PC-3 (cell line): ENCODE data around the gene SLC6A6. TPM values are rescaled to one million over a fixed set of nuclear protein-coding genes. Genes with fewer than 3 reads are reported as not detected.

Source experiments
- ATAC-seq: fragments of 200-7000 bp; cut with Tn5 transposase; 2 replicates; pipeline ENCODE4 v1.9.1; 2020; ENCODE audit warnings: mild to moderate bottlenecking, moderate library complexity
- BruUV-seq: library from RNA; stranded (reverse); fragments of 400-500 nt; replicated peaks from 2 replicates; lab custom pipeline; 2021; lab: Mats Ljungman, UMichigan
- CTCF ChIA-PET: fragments of 300-600 bp; sonication (Branson Sonifier 250); formaldehyde crosslinking; loops from one replicate; lab custom pipeline; 2022; ENCODE audit warnings: antibody characterized with exemption; lab: Charles Lee
- POLR2A ChIA-PET: fragments of 300-600 bp; sonication (Branson Sonifier 250); formaldehyde crosslinking; loops from one replicate; lab custom pipeline; 2022; ENCODE audit warnings: antibody characterized with exemption; ENCODE audit not compliant: unreplicated experiment; lab: Charles Lee
- DNase-seq: peaks from one replicate; pipeline ENCODE4 v3.0.0-alpha.2; 2015
- H2AFZ ChIP-seq: fragments of 300-600 bp; sonication (generic); 2 replicates; pipeline ENCODE4 v1.6.0; 2016; ENCODE audit warnings: antibody characterized with exemption, low read length
- H3F3A ChIP-seq: fragments of 300-600 bp; sonication (generic); one replicate; pipeline ENCODE4 v1.6.0; 2017; ENCODE audit warnings: antibody characterized with exemption, low read length, control low read depth, mild to moderate bottlenecking; ENCODE audit not compliant: unreplicated experiment
- H3K27ac ChIP-seq: fragments of 300-600 bp; sonication (generic); 2 replicates; pipeline ENCODE4 v1.5.1; 2016; ENCODE audit warnings: mild to moderate bottlenecking, low read length
- H3K27me3 ChIP-seq: fragments of 300-600 bp; sonication (generic); 2 replicates; pipeline ENCODE4 v1.6.1; 2016; ENCODE audit warnings: low read length, mixed read lengths
- H3K36me3 ChIP-seq: fragments of 300-600 bp; sonication (generic); 2 replicates; pipeline ENCODE4 v1.6.1; 2016; ENCODE audit warnings: low read depth, mixed run types, low read length, mixed read lengths
- H3K4me1 ChIP-seq: fragments of 300-600 bp; sonication (generic); 2 replicates; pipeline ENCODE4 v1.5.1; 2016; ENCODE audit warnings: low read length; ENCODE audit not compliant: insufficient read depth
- H3K4me2 ChIP-seq: fragments of 300-600 bp; sonication (generic); 2 replicates; pipeline ENCODE4 v1.6.0; 2016; ENCODE audit warnings: low read length
- H3K4me3 ChIP-seq: fragments of 300-600 bp; sonication (generic); 2 replicates; pipeline ENCODE4 v1.5.1; 2016; ENCODE audit warnings: mild to moderate bottlenecking, low read length, mixed read lengths
- H3K79me2 ChIP-seq: fragments of 300-600 bp; sonication (generic); 2 replicates; pipeline ENCODE4 v1.6.1; 2017; ENCODE audit warnings: low read length, mixed read lengths
- H3K9ac ChIP-seq: fragments of 300-600 bp; sonication (generic); 2 replicates; pipeline ENCODE4 v1.6.0; 2016; ENCODE audit warnings: mild to moderate bottlenecking, low read length
- H3K9me2 ChIP-seq: fragments of 300-600 bp; sonication (generic); replicated peaks from 2 replicates; pipeline ENCODE4 v1.6.1; 2016; ENCODE audit warnings: mixed run types, low read length, mixed read lengths
- H3K9me3 ChIP-seq: fragments of 300-600 bp; sonication (generic); 2 replicates; pipeline ENCODE4 v1.6.1; 2016; ENCODE audit warnings: low read length, mixed read lengths
- H4K20me1 ChIP-seq: fragments of 300-600 bp; sonication (generic); 2 replicates; pipeline ENCODE4 v1.6.1; 2016; ENCODE audit warnings: low read length, mixed read lengths
- CTCF ChIP-seq: fragments of 300-600 bp; sonication (generic); conservative IDR thresholded peaks from 2 replicates; pipeline ENCODE4 v1.5.1; 2017; ENCODE audit warnings: antibody characterized with exemption, low read depth, mild to moderate bottlenecking, low read length
- EZH2 ChIP-seq: fragments of 300-600 bp; sonication (generic); IDR thresholded peaks from one replicate; pipeline ENCODE4 v1.6.1; 2017; ENCODE audit warnings: antibody characterized with exemption, mild to moderate bottlenecking, low read length; ENCODE audit not compliant: unreplicated experiment
- EZH2phosphoT487 ChIP-seq: fragments of 300-600 bp; sonication (generic); IDR thresholded peaks from 2 replicates; pipeline ENCODE4 v1.6.1; 2018; ENCODE audit warnings: mild to moderate bottlenecking, antibody characterized with exemption, low read length, borderline replicate concordance
- intact Hi-C: fragments of 100-400 bp; cut with micrococcal nuclease; formaldehyde crosslinking; loops from 2 replicates; pipeline ENCODE4 v1.9.0; 2023
- total RNA-seq: library from RNA; depleted of rRNA; stranded (reverse); fragments of >200 nt; gene quantifications from 2 replicates; pipeline ENCODE4 v1.2.3, GENCODE V29; 2014

The SLC6A6 gene
- total RNA-seq, 1 experiment from 2014 or later: 28.1 TPM

GRCh38 chr3:14393440-14394106, 8.8 kb upstream of the SLC6A6 start:
- ATAC-seq: no peak
- H3F3A ChIP-seq: peaks cover 5% of the 10 kb centered on the region
- H3K9me3 ChIP-seq: no peaks in the 10 kb centered on the region
- no peaks in the 10 kb centered on the region for H3K4me1 ChIP-seq
- BruUV-seq: no TSS peak
- POLR2A ChIA-PET: no interaction called here
- H3K9ac ChIP-seq: no peak overlapping the region
- H4K20me1 ChIP-seq: no peaks in the 10 kb centered on the region
- no peak overlapping the region for H2AFZ ChIP-seq
- no peaks in the 10 kb centered on the region for H3K9me2 ChIP-seq
- H3K27me3 ChIP-seq: no peaks in the 10 kb centered on the region
- H3K4me2 ChIP-seq: no peak overlapping the region
- no peak for TF ChIP-seq EZH2phosphoT487
- no peak for DNase-seq
- no peak overlapping the region for H3K27ac ChIP-seq
- no peaks in the 10 kb centered on the region for H3K79me2 ChIP-seq
- CTCF ChIA-PET: no interaction called here
- intact Hi-C loops: no loop called here
- H3K36me3 ChIP-seq: no peaks in the 10 kb centered on the region
- no peak overlapping the region for H3K4me3 ChIP-seq

DNA sequence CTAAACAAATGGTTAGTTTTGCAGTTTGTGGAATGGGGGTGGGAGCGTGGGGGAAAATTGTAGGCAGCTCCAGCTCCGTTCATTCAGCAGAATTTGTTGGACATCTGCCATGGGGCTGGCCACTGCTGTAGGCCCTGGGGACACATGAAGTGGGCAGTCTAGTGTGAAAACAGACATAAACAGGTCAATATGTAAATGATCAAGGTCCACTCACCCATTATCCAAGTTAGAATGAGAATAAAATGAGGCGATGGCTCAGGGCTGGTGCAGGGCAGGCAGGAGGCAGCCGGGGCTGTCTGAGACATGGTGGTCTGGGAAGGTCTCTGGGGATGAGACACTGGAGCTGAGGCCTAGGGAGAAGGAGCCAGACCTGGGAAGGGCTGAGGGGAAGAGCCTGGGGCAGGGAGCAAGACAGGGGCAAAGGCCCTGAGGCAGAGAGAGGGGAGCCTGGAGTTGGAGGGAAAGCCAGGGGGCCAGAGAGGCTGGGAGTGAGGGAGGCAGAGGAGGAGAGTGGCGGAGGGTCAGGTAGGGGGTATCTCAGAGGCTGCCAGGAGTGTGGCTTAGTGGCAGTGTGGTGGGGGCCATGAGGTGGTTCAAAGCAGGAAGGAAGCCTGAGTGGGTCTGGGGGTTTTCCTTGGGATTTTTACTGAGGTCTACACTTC, 6.2 kb upstream of the SLC6A6 start:
- Histone ChIP-seq H2AFZ (no peak overlapping the region), H3K9ac (no peak overlapping the region), H3K36me3 (no peaks in the 10 kb centered on the region), H3K9me3 (no peaks in the 10 kb centered on the region), H3K9me2 (no peaks in the 10 kb centered on the region), H4K20me1 (no peaks in the 10 kb centered on the region), H3F3A (peaks cover 5% of the 10 kb centered on the region), H3K79me2 (no peaks in the 10 kb centered on the region), H3K27ac (no peak overlapping the region), H3K4me2 (no peak overlapping the region), H3K4me3 (no peak overlapping the region), H3K4me1 (no peaks in the 10 kb centered on the region), H3K27me3 (no peaks in the 10 kb centered on the region)
- ATAC-seq (no peak), DNase-seq (no peak)
- POLR2A ChIA-PET: no interaction called here
- CTCF ChIA-PET: no interaction called here
- TF ChIP-seq EZH2phosphoT487 (no peak), CTCF (no peak), EZH2 (no peak)
- intact Hi-C loops: no loop called here
- no TSS peak for BruUV-seq

DNA sequence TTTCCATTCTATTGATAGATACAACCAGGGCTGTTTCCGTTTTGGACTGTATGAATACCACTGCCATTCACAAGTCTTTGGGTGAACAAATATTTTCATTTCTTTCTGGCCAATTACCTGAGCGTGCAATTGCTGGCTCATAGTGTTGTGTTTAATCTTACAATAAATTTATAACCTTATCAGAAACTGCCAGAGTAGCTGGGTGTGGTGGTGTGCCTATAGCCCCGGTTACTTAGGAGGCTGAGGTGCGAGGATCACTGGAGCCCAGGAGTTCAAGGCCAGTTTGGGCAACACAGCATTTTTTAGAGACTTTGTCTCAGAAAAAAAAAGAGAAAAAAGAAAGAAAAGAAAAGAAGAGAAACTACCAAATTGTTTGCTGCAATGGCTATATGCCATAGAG, 5.4 kb upstream of the SLC6A6 start:
- H3K27ac ChIP-seq: no peak overlapping the region
- no peaks in the 10 kb centered on the region for H3K27me3 ChIP-seq
- H3K36me3 ChIP-seq: no peaks in the 10 kb centered on the region
- H3K4me2 ChIP-seq: no peak overlapping the region
- no peak overlapping the region for H3K9ac ChIP-seq
- H3K4me1 ChIP-seq: peaks cover 6% of the 10 kb centered on the region
- ATAC-seq (no peak), DNase-seq (no peak)
- no peaks in the 10 kb centered on the region for H3K79me2 ChIP-seq
- H3K9me2 ChIP-seq: no peaks in the 10 kb centered on the region
- no peak overlapping the region for H3K4me3 ChIP-seq
- no TSS peak for BruUV-seq
- no peak for TF ChIP-seq EZH2phosphoT487
- TF ChIP-seq CTCF: no peak
- TF ChIP-seq EZH2: no peak
- H4K20me1 ChIP-seq: no peaks in the 10 kb centered on the region
- H3K9me3 ChIP-seq: no peaks in the 10 kb centered on the region
- ChIA-PET CTCF (no interaction called here), POLR2A (no interaction called here)
- H3F3A ChIP-seq: peaks cover 5% of the 10 kb centered on the region
- intact Hi-C loops: no loop called here
- H2AFZ ChIP-seq: no peak overlapping the region
